ENCODE measurements around the gene CIAPIN1.
A peak's percentile ranks its signal among the peaks of the same experiment; 100 is the strongest.
"Not testable (repeated sequence)": the region's sequence is repeated elsewhere in the genome, so short reads cannot be mapped to it uniquely, and the experiment has no call there.

Gene CIAPIN1

DNA sequence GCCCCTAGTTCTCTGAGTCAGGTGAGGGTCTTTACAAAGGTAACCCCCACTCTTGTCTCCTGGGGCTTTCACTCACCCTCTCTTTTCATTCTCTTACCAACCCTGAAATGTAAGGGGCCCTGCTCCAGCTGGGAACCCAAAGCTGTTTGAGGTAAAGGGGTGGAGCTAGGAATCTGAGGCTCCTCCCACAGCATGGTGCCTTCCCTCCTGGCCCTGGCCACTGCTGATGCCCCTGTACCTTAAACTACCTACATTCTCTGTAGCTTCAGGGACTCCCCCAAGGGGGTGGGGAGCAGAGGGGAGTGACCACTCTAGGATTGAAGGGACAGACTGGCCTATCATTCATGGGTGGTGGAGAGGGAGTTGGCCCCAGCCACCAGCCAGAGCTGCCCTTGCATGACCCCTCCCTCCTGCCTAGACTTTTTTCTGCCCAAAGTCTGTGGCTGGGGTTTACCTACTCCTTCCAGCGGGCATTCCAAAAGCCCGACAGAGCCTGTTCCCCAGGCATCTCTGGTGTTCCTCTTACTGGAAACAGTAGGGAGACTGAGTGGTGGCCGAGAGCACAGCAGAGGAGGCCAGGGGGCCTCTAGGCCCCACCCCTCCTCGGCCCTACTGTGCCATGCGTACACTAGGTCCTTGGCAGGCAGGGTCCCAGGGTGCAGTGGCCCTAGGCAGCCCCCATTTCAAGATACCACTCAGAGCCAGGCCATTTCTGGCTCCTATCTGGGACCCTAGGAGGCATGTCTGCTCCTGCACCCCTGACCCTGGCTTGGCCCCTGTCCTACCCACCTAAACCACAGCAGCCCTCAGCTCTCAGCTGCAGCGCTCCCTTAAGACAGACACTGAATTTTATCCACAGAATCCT, 29.6 kb upstream of the CIAPIN1 start:
- DNase-seq = no peak

GRCh38 chr16:57475711-57476339, 28.6 kb upstream of the CIAPIN1 start:
- DNase-seq = peak; percentile 79

DNA sequence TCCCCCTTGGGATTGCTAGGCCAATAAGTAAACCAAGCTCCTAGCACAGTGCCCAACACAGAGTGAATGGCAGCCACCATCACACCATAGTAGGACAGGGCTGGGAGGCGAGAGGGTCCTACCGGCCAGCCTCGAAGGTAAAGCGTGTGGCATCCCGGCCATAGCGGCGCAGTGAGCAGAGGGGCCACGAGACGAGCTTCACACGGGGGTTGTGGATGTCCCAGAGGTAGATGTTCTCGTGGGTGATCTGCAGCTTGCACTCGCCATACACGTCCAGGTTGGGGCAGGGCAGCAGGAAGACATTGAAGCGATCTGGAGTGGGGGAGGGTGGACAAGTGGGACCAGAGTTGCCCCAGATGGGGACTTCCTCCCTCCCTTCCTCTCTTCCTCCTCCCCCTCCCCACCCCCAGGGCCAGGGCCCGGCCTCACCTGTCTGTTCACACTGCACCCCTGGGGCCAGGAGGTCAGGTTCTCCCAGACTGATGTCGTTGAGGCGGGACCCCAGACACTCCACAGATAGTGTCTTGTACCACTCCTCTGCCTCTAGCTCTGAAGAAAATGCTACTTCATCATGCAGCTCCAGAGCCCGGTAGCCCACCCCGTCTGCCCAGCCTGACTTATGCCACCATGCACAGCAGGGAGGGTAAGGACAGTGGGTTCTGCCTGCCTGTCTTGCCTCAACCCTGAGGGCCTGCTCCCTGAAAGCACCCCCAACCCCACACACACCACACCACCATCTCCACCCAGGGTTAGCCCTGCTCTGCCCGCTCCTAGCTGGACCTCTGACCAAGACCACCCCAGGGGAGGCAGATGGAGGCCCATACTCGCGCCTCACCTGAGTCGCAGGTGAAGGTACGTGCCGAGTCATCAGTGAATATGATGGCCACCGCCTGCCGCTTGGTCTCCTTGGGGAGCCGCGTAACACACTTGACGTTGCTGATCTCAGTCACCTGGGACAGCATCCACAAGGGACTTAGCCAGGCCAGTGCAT, 27.8 kb upstream of the CIAPIN1 start:
- no peak for DNase-seq

GRCh38 chr16:57473906-57474305, 26.7 kb upstream of the CIAPIN1 start:
- no peak for DNase-seq

DNA sequence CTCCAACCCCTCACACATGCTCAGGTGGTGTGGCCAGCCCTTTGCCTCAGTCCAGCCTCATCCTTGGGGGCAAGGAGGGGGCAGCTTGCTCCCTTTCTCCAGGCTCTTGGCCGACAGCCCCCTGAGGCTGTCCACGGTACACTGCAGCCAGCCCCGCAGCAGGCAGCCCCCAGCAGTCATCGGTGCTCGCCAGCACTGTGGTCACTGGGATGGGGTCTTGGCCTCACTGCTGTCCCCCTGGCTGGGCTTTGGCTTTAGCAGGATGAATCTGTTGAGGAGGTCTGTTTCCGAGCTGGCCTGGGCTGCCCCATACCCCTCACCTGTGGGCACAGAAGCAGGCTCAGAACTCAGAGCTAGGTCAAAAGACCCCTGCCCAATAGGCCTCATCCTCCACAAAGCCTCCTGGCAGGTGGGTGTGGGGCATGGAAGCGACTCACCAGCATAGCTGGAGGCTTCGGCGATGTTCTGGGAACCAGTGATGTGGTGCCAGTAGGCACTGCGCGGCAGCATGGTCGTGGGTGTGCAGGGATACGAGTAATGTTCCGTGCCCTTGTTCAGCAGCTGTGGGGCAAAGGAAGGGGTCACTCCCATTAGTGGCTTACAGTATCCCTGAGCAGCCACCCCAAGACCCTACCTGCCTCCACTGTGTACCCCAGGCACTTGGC, 26.1 kb upstream of the CIAPIN1 start:
- no peak for DNase-seq

DNA sequence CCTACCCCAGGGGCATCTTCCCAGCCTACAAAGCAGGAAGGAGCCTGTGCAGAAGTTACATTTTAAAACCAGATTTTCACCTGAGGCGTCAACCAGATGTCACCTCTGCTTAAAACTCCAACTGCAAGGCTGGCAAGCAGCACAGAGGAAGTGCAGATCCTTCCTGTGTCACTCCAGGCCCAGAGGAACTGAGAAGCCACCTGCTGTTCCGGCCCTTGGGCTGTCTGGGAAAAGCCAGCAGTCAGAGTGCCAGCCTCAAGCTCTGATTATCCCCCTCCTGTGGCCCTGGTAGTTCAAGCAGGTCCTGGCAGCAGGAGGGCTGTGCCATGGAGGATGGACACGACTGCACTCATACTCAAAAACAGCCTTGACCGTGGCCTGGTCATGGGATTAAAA, 25.5 kb upstream of the CIAPIN1 start:
- DNase-seq = no peak

- no peak for DNase-seq
These were observed 24.9 kb upstream of the CIAPIN1 start for GRCh38 chr16:57471852-57472664.

GRCh38 chr16:57471209-57471608, 24.0 kb upstream of the CIAPIN1 start:
- no peak for DNase-seq

GRCh38 chr16:57470711-57471110, 23.5 kb upstream of the CIAPIN1 start:
- no peak for DNase-seq

- no peak for DNase-seq
These were observed 22.8 kb upstream of the CIAPIN1 start for GRCh38 chr16:57469917-57470470.

DNA sequence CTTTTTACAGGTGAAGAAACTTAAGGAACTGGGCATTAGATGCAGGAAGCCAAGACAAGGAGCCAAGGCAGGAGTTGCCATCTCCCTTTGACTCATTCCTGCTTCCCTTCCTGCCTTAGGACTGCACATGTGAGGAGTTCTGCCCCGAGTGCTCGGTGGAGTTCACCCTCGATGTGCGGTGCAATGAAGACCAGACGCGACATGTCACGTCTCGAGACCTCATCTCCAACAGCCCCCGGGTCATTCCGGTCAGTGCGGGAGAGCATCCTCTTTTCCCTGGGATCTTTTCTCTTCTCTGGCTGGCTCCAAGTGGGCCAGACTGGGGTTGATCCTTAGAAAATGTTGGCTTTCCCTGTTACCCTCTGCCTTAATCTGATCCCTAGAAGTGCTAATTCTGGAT, 21.9 kb upstream of the CIAPIN1 start:
- no peak for DNase-seq

DNA sequence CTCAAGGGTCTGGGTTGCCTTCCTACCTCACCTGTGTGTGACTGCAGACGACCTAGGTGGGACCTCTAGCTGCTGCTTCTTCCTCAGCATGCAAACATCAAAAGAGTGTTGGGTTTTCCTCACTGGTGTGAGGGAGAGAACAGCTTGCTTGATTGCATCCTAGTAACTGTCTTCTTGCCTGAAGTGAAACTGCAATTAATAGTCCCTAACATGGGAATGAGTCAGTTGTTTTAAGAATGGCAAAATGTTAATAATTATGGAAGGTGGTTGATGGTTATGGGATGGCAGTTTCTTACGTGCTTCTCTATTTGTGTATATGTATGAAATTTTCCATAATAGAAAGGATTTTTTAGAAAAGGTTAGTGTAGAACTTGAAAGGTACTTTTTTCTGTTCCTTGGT, 21.2 kb upstream of the CIAPIN1 start:
- no peak for DNase-seq

DNA sequence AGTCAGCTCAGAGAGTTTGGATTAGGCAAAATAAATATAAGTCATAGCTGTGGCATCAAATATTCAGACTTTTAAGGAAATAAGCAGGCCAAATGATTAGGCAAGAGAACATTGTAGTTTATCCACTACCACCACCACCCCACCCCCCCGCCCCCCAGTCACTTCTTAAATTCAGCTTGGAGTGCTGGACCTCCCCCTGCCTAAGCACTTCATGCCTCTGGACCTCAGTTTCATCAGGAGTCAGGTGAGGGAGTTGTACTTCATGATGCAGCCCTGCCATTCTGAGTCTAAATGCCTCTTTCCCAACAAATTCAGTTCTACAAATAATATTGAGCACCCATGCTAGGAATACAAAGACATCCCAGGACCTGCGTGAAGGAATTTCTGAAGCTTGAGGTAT, 17.3 kb upstream of the CIAPIN1 start:
- no peak for DNase-seq

GRCh38 chr16:57462978-57463362, 15.8 kb upstream of the CIAPIN1 start:
- no peak for DNase-seq

DNA sequence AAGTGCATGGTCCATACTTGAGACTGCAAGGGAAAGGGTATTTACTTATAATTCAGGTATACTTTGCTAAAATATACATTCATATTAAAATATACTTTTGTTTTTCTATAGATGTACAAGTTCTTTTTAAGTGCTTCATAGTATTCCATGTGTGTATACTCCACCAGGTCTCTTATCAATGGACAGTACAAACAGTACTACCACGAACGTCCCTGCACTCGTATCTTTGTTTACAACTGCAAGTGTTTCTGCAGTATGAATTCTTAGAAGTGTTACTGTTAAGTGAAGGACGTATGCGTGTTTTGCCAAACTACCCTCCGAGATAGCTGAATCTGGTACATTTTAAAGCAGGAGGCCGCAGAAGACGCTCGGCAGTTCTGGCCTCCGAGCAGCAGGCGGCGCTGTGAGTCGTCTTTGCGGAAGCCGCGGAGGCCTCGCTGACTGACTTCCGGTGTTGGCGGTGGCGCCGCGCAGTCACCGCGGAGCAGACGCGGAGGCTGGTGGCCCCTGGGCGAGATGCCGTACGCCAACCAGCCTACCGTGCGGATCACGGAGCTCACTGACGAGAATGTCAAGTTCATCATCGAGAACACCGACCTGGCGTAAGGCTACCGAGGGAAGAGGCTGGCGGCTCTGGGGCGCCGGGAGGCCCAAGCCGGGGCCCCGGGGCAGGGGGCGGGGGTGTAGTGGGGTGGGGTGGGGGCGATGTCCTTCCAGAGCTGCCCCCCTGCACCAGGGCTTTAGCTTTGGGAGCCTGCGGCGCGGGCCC, 15.2 kb upstream of the CIAPIN1 start, which contains the start of gene POLR2C:
POLR2C (plus strand) TSS at position 471 of the 769 bp plus-strand sequence; CDS start at position 517, 46 bp downstream.
- DNase-seq = peak; percentile 85

DNA sequence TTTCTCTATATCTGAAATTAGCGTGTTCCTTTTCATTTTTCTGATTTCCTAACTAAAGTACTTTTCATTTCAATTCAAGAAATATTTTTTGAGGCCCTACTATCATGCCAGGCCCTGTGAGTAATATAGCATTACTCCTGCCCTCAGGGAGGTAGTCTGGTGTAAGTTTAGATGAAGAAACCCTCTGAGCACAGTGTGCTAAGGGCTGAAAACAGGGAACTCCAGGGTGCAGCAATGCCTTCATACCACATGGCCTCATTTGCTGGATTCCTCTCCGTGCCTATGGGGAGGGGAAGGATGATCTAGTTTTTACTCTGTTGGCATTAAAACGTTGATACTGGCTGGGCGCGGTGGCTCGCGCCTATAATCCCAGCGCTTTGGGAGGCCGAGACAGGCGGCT, 4.8 kb upstream of the CIAPIN1 start:
- DNase-seq = no peak

DNA sequence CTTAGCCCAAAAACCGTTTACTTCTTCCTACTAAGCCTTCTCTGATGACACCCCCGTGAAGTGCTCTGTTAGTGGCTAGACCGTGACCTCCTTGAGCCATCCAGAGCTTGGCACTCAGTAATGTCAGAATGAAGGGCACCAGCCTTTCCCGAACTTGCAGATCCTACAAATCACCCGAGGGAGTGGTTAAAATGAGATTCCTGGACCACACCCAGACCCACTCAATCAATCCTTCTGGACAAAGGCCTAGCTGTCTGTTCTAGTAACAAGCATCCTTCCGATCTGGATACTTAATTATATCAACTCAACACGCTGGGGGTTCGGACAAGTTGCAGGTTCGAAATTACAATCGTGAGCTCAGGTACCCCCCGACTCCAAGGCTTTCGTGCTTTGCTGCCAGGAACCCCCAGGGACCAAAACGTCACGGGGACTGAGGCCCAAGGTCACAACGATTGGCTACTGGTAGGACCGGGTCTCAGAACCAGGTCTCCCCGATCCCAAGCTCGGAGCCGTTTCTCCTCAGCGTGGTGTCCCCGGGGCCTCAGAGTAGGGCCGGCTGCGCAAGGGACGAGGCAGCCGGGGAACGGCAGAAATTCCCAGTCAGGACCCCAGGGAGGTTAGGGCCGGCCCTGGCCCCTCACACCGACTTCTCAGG, 527 bp downstream of the CIAPIN1 start:
- DNase-seq = no peak

DNA sequence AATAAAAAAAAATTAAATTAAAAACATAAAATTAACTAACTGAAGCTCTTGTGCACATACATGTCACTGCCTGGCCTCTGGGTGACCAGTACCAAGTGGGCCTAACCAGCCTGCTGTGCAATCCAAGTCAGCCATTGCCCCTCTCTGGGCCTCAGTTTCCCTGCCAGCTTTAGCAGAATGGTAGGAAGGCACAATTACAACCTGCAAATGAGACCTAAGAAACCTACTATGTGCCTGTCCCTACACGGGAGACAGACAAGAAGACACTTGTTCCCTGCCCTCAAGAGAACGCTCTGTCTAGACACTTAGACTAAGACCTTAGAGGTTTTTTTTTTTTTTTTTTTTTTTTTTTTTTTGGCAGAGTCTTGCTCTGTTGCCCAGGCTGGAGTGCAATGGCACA, 1.7 kb downstream of the CIAPIN1 start:
- DNase-seq = no peak

- DNase-seq = no peak
These were observed 2.5 kb downstream of the CIAPIN1 start for GRCh38 chr16:57444711-57445110.

DNA sequence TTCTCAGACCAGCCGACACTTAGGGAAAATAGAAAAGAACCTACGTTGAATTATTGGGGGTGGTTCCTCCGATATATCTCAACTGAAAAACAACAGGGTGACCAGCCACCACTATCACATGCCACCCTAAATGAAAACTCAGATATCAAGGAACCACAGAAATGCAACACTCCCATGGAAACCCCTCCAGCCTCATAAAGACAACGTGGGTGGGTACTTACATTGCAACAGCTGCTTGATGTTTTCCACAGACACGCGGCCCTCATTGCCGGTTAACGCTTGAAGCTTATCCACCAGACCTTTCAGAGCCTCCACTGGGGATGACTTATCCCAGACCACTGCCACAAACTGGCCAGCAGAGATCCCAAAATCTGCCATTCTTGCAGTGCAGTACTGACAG, 6.6 kb downstream of the CIAPIN1 start:
- DNase-seq = not testable (repeated sequence)

Data from KG1 (cell line).